ENCODE measurements around the gene TIAM1.

DNA sequence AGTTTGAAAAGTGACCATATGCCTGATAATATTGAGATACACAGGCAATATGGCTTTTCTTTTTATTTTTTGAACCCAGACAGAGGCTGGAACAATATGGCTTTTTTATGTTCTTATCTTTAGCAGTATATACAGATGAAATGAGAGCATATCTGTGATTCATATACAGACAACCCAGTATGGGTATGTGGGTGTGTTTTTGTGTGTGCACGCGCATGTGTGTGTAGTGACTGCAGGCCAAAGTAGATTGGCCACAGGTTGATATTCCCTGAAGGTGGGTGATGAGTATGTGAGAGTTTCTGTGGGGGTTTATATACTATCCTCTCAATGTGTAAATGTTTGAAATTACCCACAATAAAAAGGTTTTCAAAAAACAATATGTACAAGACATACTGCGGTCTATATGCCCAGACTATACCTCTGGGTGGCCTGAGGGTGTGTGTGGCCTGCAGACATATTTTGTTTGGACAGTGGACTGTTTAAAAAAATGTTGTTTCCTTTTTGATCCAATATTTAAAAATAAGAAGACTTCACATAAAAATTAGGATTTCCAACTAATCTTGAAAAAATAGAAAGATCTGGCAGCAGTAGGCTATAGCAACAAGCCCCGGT lies 26.3 kb upstream of the TIAM1 start:
- TF ChIP-seq, protein P1, sequence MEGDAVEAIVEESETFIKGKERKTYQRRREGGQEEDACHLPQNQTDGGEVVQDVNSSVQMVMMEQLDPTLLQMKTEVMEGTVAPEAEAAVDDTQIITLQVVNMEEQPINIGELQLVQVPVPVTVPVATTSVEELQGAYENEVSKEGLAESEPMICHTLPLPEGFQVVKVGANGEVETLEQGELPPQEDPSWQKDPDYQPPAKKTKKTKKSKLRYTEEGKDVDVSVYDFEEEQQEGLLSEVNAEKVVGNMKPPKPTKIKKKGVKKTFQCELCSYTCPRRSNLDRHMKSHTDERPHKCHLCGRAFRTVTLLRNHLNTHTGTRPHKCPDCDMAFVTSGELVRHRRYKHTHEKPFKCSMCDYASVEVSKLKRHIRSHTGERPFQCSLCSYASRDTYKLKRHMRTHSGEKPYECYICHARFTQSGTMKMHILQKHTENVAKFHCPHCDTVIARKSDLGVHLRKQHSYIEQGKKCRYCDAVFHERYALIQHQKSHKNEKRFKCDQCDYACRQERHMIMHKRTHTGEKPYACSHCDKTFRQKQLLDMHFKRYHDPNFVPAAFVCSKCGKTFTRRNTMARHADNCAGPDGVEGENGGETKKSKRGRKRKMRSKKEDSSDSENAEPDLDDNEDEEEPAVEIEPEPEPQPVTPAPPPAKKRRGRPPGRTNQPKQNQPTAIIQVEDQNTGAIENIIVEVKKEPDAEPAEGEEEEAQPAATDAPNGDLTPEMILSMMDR (IDR thresholded peaks at IDR 0.05): no peak
- TF ChIP-seq POLR2A (IDR thresholded peaks at IDR 0.05): no peak
